ENCODE data around the gene PROSER2. TPM values are rescaled to one million over a fixed set of nuclear protein-coding genes. Genes with fewer than 3 reads are reported as not detected.
"Not testable (repeated sequence)": the region's sequence is repeated elsewhere in the genome, so short reads cannot be mapped to it uniquely, and the experiment has no call there.

Gene PROSER2
- total RNA-seq, 1 donor: 3.9 TPM

DNA sequence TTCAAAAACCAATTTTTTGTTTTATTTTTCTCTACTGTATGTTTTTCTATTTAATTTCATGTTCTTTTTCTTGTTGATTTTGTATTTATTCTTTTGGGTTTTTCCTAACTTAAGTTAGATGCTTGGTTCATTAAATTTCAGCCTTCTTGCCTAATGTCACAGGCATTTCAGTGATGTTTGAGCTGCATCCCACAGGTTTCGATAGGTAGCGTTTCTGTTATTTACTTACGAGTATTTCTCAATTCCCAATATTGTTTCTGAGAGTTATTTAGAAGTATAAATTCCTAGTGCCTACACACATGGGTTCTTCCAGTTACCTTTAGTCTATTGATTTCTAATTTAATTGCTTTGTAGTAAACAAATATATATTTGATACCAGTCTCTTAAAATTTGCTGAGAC, 18.2 kb downstream of the PROSER2 start:
- no peak for DNase-seq (ENCODE audit: low read depth)
- no peak overlapping the region for H3K4me3 ChIP-seq (ENCODE audit: low read depth, low read length)
- TF ChIP-seq, protein P1, sequence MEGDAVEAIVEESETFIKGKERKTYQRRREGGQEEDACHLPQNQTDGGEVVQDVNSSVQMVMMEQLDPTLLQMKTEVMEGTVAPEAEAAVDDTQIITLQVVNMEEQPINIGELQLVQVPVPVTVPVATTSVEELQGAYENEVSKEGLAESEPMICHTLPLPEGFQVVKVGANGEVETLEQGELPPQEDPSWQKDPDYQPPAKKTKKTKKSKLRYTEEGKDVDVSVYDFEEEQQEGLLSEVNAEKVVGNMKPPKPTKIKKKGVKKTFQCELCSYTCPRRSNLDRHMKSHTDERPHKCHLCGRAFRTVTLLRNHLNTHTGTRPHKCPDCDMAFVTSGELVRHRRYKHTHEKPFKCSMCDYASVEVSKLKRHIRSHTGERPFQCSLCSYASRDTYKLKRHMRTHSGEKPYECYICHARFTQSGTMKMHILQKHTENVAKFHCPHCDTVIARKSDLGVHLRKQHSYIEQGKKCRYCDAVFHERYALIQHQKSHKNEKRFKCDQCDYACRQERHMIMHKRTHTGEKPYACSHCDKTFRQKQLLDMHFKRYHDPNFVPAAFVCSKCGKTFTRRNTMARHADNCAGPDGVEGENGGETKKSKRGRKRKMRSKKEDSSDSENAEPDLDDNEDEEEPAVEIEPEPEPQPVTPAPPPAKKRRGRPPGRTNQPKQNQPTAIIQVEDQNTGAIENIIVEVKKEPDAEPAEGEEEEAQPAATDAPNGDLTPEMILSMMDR (IDR thresholded peaks at IDR 0.05; ENCODE audit: insufficient read depth, low read depth, low read length): no peak

DNA sequence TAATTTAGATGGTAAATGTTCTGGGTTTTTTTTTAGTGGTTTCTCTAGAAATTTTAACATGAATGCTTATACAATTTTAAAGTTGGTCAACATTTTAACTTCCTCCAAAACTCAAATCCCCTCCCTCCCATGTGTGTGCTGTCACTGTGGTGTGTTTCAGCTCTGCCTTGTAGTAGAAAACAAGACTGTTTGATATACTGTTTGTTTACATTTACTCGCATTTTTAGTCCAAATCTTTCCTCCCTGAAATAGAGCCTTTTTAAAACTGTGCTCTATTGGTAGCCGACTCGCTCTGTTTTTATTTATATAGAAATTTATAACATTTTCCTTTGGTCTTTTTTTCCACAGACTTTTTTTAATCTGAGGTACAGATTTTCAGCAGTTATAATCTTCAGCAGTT, 19.3 kb downstream of the PROSER2 start:
- peak; percentile 54 for DNase-seq (ENCODE audit: low read depth)
- no peak overlapping the region for H3K4me3 ChIP-seq (ENCODE audit: low read depth, low read length)
- TF ChIP-seq, protein P1 (IDR thresholded peaks at IDR 0.05; ENCODE audit: insufficient read depth, low read depth, low read length): no peak

DNA sequence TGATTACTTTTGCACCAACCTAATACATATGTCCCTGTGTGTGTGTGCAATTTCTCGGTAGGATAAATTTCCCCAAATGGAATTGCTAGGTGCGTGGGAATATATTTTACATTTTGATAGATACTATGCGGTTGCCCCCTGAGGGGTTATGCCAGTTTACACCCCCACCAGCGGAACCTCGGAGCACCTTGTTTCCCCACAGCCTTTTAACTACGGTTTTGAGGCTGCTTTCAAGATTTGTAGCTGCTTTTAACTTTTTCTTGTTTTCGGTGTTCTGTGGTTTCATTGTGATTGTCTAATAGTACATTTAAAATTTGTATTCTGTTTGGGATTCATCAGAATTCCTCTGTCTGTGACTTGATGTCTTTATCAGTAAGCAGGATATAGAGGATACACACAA, 22.0 kb downstream of the PROSER2 start:
- H3K4me3 ChIP-seq (ENCODE audit: low read depth, low read length): no peak overlapping the region
- TF ChIP-seq, protein P1 (IDR thresholded peaks at IDR 0.05; ENCODE audit: insufficient read depth, low read depth, low read length): no peak
- no peak for DNase-seq (ENCODE audit: low read depth)

DNA sequence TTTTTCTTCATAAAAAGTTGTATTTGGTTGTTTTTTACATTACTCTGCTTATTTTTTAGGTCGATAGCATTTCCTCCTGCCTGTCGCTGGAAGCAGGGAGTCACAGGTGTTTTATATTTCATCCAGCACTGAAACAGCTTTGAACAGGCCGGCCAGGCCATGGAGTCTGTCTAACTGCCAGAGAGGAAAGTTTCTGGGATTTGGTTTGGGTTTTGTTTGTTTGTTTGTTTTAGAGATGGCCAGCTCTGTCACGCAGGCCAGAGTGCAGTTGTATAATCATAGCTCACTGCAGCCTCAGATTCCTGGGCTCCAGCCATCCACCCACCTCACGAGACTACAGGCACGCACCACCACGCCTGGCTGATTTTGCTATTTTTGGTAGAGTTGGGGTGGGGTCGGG, 23.4 kb downstream of the PROSER2 start:
- TF ChIP-seq, protein P1 (IDR thresholded peaks at IDR 0.05; ENCODE audit: insufficient read depth, low read depth, low read length): no peak
- peak; percentile 80 for DNase-seq (ENCODE audit: low read depth)
- no peak overlapping the region for H3K4me3 ChIP-seq (ENCODE audit: low read depth, low read length)

DNA sequence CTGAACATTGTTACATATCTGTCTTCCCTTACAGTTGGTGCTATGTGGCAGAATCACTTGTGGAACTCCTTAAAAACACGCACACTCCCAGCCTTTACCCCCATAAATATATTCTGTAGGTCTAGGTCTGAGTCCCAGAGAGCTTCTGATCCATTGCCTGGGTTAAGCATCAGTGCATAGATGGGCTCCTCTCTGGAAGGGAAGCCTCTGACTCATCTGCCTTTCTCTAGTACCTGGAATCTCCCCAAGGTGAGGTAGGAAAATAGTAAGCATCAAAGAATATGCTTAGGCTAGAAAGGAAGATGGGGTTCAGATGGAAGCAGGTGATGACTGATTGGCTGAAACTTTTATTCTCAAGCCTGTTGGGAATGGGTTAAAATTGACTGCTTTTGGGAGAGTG, 26.1 kb downstream of the PROSER2 start:
- DNase-seq (ENCODE audit: low read depth): no peak
- TF ChIP-seq, protein P1 (IDR thresholded peaks at IDR 0.05; ENCODE audit: insufficient read depth, low read depth, low read length): no peak
- H3K4me3 ChIP-seq (ENCODE audit: low read depth, low read length): no peak overlapping the region

DNA sequence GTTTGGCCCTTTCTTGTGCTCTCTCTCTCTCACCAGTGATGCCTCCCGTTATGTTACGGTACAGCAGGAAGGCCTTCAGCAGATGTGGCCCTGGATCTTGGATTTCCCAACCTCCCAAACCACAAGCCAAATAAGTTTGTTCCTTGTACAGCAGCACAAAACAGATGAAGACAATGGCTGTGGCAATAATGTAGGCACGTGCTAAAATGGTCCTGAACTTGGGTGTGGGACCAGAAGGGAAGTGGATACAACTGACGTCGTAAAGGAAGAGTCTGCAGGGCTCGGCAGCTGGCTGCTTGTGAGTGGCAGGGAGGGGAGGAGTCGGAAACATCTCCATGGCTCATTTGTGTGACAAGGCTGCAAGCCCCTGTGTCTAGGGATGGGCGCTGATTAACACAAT, 26.8 kb downstream of the PROSER2 start:
- DNase-seq (ENCODE audit: low read depth): peak; percentile 61
- no peak overlapping the region for H3K4me3 ChIP-seq (ENCODE audit: low read depth, low read length)
- TF ChIP-seq, protein P1 (IDR thresholded peaks at IDR 0.05; ENCODE audit: insufficient read depth, low read depth, low read length): no peak

DNA sequence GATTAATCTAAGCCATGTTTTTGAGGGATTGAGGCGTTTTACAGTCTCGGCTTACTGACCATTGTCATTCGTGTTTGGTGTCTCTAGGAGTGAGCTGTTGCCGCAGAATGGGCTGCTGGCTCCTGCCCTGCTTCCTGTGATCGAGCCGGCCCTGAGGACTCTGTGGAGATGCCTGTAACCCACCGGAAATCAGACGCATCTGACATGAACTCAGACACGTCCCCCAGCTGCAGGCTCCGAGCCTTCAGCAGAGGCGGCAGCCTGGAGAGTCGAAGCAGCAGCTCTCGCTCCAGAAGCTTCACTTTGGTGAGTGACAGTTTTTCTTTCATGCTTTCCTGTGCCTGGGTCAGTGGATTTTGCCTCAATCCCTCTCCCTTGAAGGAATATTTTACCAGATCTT, 28.8 kb downstream of the PROSER2 start:
- no peak overlapping the region for H3K4me3 ChIP-seq (ENCODE audit: low read depth, low read length)
- DNase-seq (ENCODE audit: low read depth): no peak
- TF ChIP-seq, protein P1 (IDR thresholded peaks at IDR 0.05; ENCODE audit: insufficient read depth, low read depth, low read length): no peak

DNA sequence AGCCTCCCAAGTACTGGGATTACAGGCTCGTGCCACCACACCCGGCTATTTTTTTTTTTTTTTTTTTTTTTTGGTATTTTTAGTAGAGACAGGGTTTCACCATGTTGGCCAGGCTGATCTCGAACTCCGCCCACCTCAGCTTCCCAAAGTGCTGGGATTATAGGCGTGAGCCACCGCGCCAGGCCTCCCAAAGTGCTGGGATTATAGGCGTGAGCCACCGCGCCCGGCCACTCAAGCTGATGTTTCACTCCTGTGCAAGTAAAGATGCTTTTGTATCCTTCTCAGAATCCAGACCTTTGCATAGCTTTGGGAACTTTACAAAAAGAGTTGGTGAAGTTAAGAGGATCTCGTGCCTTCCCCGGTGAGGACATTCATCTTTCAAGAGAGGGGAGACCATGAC, 29.5 kb downstream of the PROSER2 start:
- not testable (repeated sequence) for DNase-seq (ENCODE audit: low read depth); H3K4me3 ChIP-seq (ENCODE audit: low read depth, low read length)
